DMS114 treated with DMSO at 0.1 percent for 48 hours (cell line): ENCODE measurements around the gene SLC41A2.
"Not testable (repeated sequence)": the region's sequence is repeated elsewhere in the genome, so short reads cannot be mapped to it uniquely, and the experiment has no call there.

ENCODE experiments used
- DNase-seq: peaks from one replicate; lab custom pipeline; 2025; ENCODE audit not compliant: unreplicated experiment; lab: John Stamatoyannopoulos, UW

The SLC41A2 gene

GRCh38 chr12:104964167-104964855 is 6.2 kb upstream of the SLC41A2 start:
- DNase-seq: no peak

- DNase-seq: no peak
Measured at GRCh38 chr12:104963757-104964156, 5.7 kb upstream of the SLC41A2 start.

GRCh38 chr12:104960464-104960863 is 2.4 kb upstream of the SLC41A2 start:
- no peak for DNase-seq

GRCh38 chr12:104959335-104959841 is 1.3 kb upstream of the SLC41A2 start:
- DNase-seq: no peak

- no peak for DNase-seq
Measured at GRCh38 chr12:104958805-104959334, 780 bp upstream of the SLC41A2 start.

GRCh38 chr12:104957719-104958000 is 430 bp downstream of the SLC41A2 start:
- no peak for DNase-seq

GRCh38 chr12:104956870-104957718 is 996 bp downstream of the SLC41A2 start:
- no peak for DNase-seq

- DNase-seq: no peak
Measured at GRCh38 chr12:104955703-104956102, 2.4 kb downstream of the SLC41A2 start.

GRCh38 chr12:104953323-104953722 is 4.8 kb downstream of the SLC41A2 start:
- DNase-seq: no peak

- DNase-seq: no peak
Measured at GRCh38 chr12:104952816-104953215, 5.3 kb downstream of the SLC41A2 start.

- DNase-seq: no peak
Measured at GRCh38 chr12:104951759-104952509, 6.2 kb downstream of the SLC41A2 start.

GRCh38 chr12:104948716-104949115 is 9.4 kb downstream of the SLC41A2 start:
- not testable (repeated sequence) for DNase-seq

GRCh38 chr12:104944252-104944651 is 13.8 kb downstream of the SLC41A2 start:
- no peak for DNase-seq

- DNase-seq: not testable (repeated sequence)
Measured at GRCh38 chr12:104943401-104943800, 14.7 kb downstream of the SLC41A2 start.

- DNase-seq: no peak
Measured at GRCh38 chr12:104942075-104942474, 16.0 kb downstream of the SLC41A2 start.

GRCh38 chr12:104941454-104941853 is 16.6 kb downstream of the SLC41A2 start:
- DNase-seq: no peak

GRCh38 chr12:104939089-104939488 is 19.0 kb downstream of the SLC41A2 start:
- no peak for DNase-seq

GRCh38 chr12:104938371-104938770 is 19.7 kb downstream of the SLC41A2 start:
- no peak for DNase-seq

GRCh38 chr12:104935886-104936285 is 22.2 kb downstream of the SLC41A2 start:
- no peak for DNase-seq

- no peak for DNase-seq
Measured at GRCh38 chr12:104933778-104934177, 24.3 kb downstream of the SLC41A2 start.

GRCh38 chr12:104933128-104933527 is 25.0 kb downstream of the SLC41A2 start:
- DNase-seq: no peak
